Adrenal gland (tissue), 5 donors: Measurements from ENCODE around the gene SBK1.
"Not testable (repeated sequence)": the region's sequence is repeated elsewhere in the genome, so short reads cannot be mapped to it uniquely, and the experiment has no call there.

Experiments
- POLR2A ChIP-seq, 2 donors: fragments of 450-650 bp; IDR thresholded peaks; one replicate each; pipeline ENCODE4 v1.6.1; 2017; ENCODE audit warnings: antibody characterized with exemption in 2 of 2, mild to moderate bottlenecking in 2 of 2, moderate library complexity in 1 of 2
- TF ChIP-seq, protein P1 (sequence below), 6 experiments: fragments of 450-650 bp in 4 of 6; fragments of 200-600 bp in 2 of 6; sonication (generic) in 1 of 6; IDR thresholded peaks; 1 replicate in 5 of 6; 2 replicates in 1 of 6; pipeline versions ENCODE4 v1.5.1 to v1.8.0; 2016 to 2021; ENCODE audit warnings: antibody characterized with exemption in 6 of 6, mild to moderate bottlenecking in 2 of 6, moderate library complexity in 1 of 6
- donor health status: DM: no; HTN: no; CAD: no.

DNA sequence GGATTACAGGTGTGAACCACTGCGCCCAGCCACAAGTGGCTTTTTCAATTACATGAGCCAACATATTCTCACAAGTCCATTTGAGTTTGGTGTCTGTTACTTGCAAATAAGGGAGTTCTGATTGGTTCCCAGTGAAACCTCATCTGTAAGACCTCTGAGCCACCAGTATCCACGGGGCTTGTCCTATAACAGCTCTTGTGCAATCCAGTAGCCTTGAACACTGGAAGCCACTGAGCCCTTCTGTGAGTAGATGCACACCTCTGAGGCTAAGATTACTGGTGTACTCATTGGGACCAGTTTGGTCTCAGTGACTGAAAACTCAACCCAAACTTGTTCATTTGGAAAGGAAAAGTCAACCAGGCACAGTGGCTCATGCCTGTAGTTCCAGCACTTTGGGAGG lies 38.7 kb downstream of the SBK1 start:
- TF ChIP-seq, protein P1, sequence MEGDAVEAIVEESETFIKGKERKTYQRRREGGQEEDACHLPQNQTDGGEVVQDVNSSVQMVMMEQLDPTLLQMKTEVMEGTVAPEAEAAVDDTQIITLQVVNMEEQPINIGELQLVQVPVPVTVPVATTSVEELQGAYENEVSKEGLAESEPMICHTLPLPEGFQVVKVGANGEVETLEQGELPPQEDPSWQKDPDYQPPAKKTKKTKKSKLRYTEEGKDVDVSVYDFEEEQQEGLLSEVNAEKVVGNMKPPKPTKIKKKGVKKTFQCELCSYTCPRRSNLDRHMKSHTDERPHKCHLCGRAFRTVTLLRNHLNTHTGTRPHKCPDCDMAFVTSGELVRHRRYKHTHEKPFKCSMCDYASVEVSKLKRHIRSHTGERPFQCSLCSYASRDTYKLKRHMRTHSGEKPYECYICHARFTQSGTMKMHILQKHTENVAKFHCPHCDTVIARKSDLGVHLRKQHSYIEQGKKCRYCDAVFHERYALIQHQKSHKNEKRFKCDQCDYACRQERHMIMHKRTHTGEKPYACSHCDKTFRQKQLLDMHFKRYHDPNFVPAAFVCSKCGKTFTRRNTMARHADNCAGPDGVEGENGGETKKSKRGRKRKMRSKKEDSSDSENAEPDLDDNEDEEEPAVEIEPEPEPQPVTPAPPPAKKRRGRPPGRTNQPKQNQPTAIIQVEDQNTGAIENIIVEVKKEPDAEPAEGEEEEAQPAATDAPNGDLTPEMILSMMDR (IDR thresholded peaks at IDR 0.05) = not testable (repeated sequence)
- TF ChIP-seq POLR2A (IDR thresholded peaks at IDR 0.05) = not testable (repeated sequence)
